Measurements from ENCODE around the gene NAA38.

Gene NAA38, protein sequence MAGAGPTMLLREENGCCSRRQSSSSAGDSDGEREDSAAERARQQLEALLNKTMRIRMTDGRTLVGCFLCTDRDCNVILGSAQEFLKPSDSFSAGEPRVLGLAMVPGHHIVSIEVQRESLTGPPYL

DNA sequence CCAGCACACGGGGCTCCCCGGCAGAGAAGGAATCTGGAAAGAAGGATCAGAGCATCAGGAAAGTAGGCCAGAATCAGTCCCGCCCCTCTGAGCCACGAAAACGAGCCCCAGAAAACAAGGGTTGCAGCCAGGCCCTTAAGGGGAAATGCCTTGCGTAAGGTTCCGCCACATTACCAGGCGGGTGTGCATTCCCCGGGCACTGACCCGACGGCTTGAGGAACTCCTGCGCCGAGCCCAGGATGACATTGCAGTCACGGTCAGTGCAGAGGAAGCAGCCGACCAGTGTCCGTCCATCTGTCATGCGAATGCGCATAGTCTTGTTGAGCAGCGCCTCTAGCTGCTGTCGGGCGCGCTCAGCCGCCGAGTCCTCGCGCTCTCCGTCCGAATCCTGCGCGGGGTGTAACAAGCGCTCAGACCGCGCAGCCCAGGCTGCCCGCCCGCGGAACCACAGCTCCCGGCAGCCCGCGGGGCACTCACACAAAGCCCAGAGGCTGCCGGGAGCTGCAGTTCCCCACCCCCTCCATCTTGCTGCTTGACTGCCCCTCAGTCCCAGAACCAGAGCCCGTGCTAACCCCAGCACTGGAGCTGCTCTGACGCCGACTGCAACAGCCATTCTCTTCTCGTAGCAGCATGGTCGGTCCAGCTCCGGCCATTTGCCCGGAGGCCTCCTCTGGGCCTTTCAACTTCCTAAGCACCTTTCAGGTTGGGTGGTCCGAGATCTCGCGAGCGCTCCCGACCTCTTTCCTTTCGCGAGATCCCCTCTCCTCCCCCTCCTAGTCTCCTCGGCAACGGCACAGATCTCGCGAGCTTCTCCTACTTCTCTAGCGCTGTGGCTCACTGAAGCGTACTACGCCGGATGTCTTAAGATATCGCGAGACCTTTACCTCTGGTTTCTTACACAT, at the start of gene NAA38:
NAA38 (minus strand) TSS at position 749 of the 902 bp plus-strand sequence; CDS start at position 653, 96 bp downstream.
- DNase-seq (ENCODE audit: low read depth): peak; percentile 86

DNA sequence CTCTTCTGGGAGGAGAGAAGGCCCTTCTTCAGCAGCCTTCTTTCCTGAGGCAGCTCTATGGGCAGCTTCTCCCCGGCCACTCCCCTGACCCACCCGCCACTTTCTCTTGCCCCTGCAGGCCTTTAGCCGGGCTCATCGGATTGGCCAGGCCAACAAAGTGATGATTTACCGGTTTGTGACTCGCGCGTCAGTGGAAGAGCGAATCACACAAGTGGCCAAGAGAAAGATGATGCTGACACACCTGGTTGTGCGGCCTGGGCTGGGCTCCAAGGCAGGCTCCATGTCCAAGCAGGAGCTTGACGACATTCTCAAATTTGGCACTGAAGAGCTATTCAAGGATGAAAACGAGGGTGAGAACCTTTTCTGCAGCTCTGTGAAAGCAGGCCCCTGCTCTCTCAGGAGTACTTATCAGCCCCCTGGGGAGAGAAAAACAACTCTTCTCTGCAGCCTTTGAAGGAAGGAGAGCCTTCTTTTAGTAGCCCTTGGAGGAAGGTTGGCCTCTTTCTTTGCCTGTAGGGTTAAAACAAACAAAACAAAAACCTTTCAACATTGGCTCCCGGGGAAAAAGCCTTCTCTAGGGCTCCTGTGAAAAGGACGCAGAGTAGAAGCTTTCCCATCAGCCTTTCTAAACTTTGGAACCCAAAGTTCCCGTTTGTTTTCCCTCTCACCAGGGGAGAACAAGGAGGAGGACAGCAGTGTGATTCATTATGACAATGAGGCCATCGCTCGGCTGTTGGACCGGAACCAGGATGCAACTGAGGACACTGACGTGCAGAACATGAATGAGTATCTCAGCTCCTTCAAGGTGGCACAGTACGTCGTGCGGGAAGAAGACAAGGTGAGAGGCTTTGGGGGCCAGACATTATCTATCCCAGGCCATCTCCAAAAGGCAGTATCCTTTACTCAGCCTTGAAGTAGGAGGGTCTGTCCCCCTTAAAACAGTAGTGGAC, 46.1 kb upstream of the NAA38 start:
- no peak for DNase-seq (ENCODE audit: low read depth)

DNA sequence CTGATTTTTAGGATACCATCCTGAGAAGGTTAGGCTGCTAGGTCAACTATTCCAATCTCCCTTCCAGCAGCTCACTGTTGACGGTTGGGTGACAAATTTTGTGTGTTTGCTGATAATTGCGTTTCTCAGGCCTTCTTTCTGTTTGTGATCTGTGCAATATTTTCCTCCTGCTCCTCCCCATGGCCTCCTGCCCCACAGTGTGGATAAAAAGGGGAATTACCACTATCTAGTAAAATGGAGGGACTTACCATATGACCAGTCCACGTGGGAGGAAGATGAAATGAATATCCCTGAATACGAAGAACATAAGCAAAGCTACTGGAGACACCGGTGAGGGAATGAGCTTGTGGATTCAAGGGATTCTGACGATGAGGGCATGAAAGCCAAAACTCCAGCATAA, 40.4 kb upstream of the NAA38 start:
- no peak for DNase-seq (ENCODE audit: low read depth)

DNA sequence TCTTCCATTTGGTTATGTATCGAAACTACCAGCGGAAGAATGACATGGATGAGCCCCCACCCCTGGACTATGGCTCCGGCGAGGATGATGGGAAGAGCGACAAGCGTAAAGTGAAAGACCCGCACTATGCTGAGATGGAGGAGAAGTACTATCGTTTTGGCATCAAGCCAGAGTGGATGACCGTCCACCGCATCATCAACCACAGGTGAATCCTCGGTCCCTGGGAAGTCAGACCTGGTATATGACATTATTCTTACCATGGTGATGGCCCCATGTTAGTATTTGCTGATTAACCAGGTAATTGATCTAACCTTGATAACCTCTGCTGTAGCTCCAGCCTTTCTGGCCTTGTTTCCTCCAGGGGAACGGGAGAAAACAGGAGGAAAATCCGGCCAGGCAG, 39.7 kb upstream of the NAA38 start:
- DNase-seq (ENCODE audit: low read depth): no peak

DNA sequence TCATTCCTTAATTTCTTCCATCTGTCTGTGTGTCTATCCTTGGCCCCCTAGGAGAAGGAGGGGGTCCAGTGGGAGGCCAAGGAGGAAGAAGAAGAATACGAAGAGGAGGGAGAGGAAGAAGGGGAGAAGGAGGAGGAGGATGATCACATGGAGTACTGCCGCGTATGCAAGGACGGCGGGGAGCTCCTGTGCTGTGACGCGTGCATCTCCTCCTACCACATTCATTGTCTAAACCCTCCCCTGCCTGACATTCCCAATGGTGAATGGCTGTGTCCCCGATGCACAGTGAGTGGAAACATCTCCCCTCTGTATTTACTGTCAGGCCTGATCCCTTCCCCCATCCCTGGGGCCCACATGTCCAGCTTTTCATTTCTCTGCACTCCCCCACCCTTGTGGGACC, 37.5 kb upstream of the NAA38 start:
- DNase-seq (ENCODE audit: low read depth): no peak

DNA sequence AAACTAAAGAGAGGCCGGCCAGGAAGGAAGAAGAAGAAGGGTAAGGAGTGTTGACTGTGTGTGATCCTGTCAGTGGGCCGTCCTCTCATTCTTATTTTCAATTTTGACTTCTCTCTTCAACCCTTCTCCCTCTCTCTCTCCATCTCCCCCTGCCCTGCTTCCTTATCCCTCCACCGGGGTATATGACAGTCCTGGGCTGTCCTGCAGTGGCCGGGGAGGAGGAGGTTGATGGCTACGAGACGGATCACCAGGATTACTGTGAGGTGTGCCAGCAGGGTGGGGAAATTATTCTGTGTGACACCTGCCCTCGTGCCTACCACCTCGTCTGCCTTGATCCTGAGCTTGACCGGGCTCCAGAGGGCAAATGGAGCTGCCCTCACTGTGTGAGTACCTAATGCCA, 36.9 kb upstream of the NAA38 start:
- DNase-seq (ENCODE audit: low read depth): no peak

DNA sequence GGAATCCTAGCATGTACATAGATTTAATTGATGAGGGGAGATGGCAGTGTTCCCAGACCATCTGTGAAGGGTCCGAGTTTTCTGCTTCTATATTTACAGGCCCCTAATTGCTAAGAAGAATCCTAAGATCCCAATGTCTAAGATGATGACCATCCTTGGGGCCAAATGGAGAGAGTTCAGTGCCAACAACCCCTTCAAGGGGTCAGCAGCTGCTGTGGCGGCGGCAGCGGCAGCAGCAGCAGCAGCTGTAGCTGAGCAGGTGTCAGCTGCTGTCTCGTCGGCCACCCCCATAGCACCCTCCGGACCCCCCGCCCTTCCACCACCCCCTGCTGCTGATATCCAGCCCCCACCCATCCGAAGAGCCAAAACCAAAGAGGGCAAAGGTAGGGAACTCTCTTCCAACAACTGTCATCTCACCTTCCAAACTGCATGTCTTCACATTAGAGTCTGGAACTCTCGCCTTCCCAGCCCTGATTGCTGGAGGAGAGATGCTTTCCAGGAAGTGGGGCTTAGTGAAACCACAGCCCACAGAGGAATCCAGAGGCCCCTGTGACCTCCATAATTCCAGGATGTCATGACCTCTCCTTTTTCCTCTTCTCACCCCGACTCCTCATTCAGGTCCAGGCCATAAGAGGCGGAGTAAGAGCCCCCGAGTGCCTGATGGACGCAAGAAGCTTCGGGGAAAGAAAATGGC, 36.0 kb upstream of the NAA38 start:
- DNase-seq (ENCODE audit: low read depth): no peak

DNA sequence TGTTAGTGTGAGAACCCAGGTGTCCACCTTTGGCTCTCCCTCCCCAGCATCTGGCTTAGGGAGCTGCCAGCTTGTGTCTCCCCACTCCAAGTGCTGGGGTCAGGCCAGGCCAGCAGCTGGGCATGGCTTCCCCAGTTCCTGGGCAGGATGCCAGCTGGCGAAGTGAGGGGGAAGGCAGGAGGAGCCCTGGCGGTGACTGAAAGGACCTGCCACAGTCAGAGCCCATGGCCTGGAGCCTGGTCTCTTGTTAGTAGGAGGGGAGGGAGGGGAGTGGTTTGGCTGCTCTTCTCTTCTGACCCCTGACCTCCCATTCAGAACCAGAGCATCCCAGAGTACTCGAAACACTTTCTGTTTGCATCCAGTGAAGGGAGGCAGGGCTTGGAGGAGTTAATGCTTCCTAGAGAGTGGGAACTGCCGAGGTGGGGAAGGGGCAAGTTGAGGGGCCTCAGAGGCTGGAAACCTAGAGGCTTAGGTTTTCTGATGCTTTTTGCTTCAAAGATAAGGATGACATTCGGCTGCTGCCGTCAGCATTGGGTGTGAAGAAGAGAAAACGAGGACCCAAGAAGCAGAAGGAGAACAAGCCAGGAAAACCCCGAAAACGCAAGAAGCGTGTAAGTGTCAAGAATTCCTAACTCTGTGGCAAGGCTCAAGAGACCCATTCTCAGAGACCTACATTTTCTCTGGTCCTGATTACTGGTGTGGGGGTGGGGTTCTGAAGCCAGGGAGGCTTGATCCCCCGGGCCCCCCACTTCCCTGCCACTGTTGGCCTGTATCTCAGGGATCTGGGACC, 32.0 kb upstream of the NAA38 start:
- DNase-seq (ENCODE audit: low read depth): no peak

DNA sequence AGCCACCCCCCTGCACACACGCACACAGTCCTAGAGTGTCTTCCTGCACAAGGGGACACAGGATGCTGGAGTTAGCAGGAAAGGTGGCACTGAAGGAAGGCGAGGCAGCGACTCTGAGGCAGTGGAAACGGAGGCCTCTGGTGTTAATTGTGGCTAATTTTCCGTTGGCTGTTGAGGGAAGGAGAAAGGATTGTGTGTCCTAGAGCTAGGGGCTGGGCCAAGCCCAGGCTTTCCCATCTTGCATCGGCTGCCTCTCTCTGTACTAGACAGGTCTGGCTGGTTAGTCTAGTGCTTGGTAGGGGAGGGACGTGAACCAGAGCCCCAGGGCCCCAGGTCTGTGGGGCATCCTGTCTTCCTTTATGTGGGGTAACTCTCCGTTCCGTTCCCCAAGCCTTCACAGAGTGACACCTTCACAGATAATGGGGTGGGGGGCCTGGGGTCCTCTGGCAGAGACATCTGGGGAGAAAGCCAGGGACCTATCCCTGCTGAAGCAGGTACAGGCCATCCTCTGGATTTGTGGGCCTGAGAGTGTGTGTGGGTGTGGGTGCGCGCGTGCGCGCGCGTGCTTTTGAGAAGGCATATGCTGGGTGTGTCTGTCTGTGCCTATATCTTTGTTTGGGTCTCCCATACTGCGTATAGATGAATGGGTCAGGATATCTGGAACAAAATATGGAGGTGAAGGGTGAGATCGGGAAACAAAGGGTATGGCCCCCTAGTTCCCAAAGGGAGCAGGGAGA, 31.0 kb upstream of the NAA38 start, which contains the start of gene CHD3:
CHD3 (plus strand) TSS at position 606 of the 737 bp plus-strand sequence. CDS start 212 bp downstream, outside the sequence.
- peak; percentile 36 for DNase-seq (ENCODE audit: low read depth)

DNA sequence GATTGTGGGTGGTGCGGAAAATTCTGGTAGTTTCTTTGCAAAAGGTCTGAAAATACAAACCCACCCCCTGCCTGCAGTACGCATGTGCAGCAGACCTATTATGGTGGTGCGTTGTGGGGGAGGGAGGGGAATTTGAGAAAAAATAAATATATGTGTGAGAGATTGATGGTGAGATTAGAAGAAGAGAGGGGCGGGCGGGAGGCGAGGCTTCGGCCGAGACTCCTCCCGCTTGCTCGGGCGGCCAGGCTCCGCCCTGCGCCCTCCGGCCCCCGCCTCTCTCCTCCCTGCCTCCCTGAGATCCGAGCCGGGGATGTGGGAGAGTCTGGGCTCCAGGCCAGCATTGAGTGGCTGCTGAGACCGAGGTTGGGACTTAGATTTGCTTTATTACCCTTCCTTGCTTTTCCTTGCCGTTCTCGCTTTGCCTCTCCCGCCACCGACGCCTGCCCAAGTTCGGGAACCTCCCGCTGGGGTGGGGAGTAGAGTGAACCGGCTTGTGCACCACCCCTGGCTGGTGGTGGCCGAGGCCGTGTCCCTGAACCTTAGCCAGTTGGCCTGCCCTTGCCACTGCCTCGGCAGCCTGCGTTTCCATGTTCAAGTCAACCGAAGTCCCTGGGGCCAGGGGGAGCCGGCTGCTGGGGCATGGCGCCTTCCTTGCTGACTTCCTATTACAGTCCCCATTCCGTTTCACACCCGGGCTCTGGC, 30.3 kb upstream of the NAA38 start:
- peak; percentile 80 for DNase-seq (ENCODE audit: low read depth)

DNA sequence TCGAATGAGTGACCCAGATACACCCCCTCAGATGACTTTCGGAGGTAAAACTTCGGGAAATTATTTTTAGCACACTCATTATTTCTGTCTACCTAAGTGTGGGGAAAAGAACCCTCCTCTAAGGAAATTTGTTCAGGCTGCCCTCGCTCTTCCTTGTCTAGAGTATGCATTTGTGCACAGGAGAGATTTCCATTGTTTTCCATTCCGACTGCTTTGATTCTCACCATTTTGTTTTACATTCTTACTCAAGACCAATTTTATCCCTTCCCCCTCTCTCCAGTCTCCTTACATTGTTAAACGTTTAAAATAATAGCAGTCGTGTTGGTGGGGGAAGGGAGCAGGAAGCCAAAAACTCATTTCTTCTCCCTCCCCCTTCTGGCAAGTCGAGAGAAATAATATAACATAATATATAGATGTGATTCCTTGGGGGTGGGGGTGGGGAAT, 29.7 kb upstream of the NAA38 start:
- no peak for DNase-seq (ENCODE audit: low read depth)

DNA sequence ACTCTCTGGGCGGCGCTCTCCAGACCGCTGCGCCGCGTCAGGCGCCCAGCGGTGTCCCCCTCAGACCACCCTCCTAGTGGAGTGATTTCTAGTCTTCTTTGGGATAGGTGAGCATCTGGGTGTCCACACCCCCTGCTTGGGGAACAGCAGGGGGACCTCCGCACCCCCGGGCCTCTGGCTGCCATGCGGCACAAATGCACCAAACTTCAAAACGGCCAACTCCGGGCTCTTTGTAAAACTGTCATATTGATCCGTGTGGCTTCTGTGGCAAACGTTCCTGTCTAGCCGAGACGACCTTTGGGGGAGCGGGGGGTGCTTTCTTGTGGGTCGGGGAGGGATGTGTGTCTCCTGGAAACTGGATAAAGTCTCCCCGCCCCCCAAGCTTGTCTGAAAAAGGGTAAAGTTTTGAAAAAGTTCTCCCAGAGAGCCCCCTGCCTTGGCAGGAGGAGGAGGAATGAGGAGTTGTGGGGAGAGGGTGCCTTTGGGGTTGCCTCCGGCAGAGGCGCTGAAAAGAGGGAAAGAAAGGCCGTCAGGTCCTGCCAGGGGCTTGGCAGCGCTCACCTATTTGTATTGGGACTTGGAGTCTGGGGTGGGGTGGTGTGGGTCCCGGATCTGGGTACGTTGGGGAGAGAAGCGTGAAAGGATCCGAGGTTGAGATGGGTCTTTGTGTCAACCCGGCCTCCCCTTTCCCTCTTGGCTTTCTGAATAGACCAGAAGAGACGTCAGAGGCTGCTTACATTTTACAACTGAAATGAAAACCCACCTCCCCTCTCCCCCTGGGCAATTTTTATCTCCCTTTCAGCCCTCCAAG, 29.1 kb upstream of the NAA38 start:
- DNase-seq (ENCODE audit: low read depth): peak; percentile 34

DNA sequence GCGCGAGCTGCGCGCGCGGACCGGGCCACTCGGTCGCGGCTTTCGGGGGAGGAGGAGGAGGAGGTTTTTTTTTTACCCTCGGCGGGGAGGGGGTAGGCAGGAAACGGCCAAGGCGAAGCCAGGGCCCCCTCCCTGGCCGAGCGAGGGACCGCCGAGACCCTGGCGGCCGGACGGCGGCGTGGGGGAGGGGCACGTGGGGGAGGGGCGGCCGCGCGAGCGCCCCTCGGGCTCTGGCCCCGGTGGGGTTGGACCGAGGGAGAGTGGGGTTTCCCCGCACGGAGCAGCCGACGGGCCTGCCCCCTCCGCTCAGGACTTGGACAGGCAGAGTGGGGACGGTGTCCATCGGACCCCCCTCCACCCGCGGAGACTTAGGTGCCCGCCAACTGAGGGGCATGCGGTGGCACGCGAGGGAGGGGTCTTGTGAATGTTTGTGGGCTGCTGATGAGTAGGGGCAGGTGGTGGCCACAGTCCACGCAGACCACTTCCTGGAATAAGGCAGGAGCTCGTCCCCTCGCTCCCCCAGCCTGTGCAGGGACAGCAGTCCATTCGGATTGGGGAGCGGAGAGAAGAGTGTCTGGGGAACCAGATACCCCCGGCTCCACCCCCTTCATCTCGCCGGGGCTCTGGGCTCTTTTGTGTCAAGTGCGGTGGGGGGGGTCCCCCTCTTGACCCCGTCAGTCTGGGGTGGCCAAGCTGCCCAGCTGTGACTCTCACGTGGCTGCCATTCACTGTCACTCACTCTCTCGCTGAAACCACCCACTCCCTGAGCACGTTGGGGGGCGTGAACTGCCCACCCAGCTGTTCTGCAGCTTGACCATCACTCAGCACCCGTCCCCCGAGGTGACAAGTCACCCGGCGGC, 28.2 kb upstream of the NAA38 start:
- peak; percentile 26 for DNase-seq (ENCODE audit: low read depth)

DNA sequence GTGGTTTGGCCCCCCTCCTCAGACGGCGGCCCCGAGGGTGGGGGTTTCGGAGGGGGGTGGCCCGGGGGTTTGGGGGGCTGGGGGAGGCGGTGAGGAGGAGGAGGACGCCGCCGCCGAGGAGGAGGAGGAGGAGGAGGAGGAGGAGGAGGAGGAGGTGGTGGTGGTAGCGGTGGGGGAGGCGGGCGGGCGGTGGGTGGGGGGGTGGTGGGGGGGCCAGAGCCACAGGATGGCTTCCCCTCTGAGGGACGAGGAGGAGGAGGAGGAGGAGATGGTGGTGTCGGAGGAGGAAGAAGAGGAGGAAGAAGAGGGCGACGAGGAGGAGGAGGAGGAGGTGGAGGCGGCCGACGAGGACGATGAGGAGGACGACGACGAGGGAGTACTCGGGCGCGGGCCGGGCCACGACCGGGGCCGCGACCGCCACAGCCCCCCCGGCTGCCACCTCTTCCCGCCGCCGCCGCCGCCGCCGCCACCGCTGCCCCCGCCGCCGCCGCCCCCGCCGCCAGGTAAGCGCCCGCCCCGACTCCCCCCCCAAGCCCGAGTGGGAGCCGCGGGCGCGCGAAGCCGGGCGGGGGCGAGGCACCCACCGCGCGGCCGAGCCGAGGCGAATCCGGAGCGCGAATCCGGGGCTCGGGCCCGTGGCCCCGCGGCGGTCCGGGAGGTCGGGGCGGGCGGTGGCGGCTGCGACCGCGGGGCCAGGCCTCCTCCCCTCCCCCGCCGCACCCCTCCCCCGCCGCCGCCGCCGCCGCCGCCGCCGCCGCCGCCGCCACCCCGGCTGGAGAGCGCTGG, 27.4 kb upstream of the NAA38 start:
- DNase-seq (ENCODE audit: low read depth): peak; percentile 26

DNA sequence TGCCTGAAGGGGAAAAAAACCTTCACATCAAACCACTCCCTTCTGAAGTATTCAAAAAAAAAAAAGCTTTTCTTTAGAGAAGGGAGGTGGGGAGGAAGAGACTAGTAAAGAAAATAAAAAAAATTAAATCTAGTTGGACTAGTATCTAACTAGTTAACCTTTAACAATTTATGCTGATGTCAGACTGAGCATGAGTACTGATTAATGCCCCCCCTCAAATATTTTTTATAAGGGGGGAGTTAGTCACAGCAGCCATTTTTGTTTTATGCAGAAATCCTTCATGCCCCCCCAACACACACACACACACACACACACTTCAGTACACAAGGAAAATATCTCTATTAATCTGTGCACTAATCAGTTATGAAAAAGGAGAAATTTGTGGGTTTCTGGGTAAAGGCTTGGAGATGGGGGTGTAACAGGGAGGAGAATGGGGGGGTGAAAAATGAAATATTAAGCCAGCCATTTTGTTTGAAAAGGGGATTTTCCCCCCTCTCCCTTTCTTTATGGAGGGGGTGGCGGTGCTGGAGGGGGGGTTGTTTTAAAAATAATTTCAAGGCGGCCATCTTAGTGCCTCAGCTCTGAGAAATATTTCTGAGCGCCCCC, 26.5 kb upstream of the NAA38 start:
- DNase-seq (ENCODE audit: low read depth): peak; percentile 15

DNA sequence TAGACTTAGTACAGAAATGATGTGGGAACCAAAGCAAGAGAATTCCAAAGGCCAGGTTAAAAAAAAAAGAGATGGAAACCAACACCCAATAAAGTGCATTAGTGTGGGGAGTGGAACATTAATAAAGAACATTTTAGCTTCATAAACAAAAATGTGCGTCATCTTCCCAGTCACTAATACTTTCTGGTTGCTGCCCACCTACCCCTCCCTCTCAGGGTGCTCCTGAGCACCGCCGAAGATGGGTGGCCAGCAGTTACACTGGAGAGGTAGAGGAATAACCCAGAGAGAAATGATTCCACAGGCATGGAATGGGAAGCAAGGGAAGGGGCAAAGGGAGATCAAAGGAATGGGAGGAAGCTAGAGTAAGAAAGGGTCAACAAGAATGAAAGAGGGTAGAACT, 25.3 kb upstream of the NAA38 start:
- no peak for DNase-seq (ENCODE audit: low read depth)

Data from stimulated activated CD8-positive, alpha-beta memory T cell treated with anti-CD3 and anti-CD28 coated beads, Interleukin-4, amount 100 ng/mL, for 24 hours (primary cell).